Dedifferentiated amniotic fluid mesenchymal stem cell (primary cell): ENCODE data around the gene SETD3.
A peak's percentile ranks its signal among the peaks of the same experiment; 100 is the strongest.

Experiments
- DNase-seq: peaks from one replicate; pipeline ENCODE4 v3.0.0-alpha.2; 2016; ENCODE audit errors: extremely low spot score

SETD3 gene

DNA sequence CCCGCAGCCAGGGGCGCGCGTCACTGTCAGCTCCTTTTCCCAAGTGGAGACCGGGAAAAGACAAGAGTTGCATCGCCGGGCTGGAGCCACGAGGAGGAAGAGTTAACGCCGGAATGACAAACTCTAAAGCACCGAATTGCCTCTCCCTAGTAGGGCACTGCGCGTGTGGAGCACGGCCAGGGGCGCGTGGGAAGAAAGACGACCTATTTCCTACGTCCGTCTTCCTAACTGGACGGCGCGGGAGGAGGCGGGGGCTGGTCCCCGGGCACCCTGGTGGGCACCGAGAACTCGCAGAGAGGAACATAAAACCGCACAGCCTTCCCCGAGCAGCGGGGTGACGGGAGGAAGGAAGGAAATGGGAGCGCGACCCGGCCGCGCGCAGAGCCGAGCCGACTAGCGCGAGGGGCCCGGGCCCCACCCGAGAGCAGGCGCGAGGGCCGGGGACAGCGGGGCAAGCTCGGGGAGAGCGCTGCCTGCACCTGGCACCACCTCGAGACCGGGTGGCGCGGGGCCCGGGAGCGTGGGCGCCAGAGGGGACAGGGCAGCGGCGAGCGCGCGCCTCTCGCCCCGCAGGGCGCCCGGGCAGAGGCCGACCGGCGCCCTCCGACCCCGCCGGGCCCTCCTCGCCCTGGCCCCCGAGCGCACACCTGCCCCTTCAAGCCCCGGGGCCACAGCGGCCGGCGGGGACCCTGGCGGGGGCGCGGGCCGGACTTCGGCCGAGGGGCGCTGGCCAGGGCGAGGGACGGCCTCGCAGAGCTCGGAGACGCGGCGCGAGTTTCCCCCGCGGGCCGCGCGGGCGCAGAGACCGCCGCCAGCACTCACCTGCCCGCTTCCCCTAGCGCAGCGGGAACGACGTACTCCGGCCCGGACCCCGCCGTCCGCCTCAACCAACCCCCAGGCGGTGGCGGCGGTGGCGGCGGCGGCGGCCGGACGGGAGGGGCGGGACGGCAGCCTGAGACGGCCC, at the start of gene SETD3:
TSS of gene SETD3 (minus strand) at position 954 of the 964 bp plus-strand sequence. CDS start 15,054 bp downstream, outside the sequence.
- DNase-seq: peak; percentile 51

DNA sequence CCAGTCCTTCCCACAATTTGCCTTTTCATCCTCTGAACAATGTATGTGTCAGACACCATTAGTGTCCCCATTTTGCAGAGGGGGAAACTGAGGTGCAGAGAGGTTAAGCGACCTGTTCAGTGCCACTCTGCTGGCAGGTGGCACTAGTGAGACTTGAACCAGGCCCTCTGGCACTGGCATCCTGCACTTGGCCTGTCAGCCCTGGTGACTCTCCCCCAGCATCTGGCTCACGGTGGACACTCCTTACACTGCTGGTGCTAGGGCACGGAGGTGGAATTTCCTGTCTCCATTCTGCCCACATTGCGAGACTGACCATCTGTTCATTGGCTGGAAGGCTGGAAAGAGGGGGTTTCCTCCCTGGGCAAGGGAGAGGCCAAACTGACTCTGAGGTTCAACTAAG, 49.2 kb upstream of the SETD3 start:
- DNase-seq: no peak

DNA sequence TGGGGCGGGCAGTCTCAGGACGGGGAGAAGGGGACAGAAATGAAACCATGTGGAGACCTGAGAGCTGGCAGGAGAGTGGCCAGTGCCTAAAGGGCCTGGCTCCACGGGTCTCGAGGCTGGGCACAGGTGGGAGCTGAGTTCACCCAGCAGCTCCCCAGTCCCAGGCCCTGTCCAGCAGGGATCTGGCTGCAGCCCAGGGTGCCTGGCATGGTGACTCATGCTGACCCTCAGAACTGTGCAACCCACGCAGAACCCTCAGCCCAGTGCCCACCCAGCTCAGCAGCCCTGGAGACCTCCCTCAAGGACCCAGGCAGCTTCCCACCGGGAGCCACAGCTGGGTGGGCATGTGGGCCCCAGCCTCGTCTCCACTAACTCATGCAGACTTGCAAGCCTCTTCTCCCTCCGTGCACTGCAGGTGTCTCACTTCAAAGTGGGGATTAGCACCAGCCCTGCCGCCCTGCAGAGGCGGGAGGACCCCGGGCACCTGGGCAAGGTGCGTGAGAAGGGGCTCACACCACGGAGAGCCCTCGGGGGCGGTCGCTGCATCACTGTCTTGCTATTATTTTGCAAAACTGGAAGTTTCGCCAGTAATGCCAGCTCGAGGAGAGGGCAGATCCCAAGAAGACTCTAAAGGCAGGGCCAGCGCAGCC, 46.9 kb upstream of the SETD3 start:
- no peak for DNase-seq

DNA sequence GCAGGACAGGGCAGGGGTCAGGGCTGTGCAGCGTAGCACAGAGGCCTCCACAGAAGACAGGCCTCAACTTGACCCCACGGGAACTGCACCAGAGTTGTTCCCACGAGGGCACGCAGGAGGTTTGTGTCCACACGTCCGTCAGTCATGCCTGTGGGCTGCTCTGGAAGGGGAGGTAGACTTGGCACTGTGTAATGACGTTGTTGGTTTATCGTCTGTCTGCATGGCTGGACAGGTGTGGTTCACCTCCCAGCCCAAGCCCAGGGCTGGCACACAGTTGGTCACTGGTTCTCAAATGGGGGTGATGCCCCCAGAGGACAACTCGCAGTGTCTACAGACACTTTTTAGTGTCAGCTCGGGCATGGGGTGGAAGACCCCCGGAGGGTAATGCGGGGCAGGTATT, 46.4 kb upstream of the SETD3 start:
- DNase-seq: no peak

DNA sequence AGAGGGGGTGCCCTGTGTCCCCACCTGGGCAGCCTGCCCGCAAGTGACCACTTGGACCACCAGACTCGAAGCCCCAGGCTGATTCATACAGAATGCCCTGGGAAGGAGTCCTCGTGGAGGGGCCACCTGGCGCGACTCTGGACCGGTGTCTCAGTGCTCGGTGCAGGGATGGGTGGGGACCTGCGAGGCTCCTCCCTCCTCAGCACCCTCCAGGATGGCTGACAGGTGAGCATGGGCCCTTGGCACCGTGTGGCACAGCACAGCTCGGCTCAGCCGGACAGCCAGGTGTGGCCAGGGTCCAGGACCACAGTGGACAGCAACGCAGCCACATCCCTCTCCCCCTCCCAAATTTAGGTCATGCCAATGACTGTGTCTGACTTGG, 45.0 kb upstream of the SETD3 start:
- no peak for DNase-seq

DNA sequence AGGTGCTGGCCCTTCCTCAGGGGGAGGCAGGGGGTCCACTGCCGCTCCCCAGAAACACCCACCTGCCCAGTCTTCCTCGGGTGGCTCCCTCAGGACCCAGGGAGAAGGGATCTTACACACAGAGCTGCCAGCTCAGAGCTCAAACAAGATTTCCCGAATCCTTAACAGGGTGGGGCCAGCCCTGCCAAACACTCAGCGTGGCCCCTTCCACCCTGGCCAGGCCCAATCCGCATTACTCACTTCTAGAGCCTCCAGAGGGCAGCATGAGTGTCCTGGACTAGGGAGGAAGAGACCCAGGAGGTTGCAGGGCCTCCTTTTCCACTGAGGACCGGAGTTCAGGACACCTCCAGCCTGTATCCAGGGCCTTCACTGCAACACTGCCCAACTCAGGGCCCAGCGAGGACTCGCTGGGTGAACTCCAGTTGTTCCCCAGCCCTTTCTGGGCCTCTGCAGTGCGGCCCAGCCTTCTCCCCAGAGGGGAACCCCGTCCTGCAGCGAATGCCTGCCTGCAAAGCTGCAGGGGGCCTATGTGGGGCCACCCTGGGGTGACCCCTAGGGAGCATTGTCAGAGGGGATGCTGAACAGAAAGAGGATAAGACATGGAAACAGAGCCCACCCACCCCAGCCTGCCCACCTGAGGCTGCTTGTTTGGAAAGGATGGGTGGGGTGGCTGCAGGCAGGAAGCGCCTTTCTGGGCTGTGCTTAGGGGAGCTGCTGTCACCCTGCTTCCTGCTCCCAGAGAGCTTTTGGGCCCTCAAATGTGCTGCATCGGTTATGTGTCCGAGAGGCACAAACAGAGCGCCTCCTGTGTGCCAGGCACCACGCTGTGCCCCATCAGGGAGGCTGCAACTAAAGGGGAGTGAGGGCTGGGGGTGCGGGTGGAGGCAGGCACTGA, 44.4 kb upstream of the SETD3 start:
- DNase-seq: peak; percentile 54

DNA sequence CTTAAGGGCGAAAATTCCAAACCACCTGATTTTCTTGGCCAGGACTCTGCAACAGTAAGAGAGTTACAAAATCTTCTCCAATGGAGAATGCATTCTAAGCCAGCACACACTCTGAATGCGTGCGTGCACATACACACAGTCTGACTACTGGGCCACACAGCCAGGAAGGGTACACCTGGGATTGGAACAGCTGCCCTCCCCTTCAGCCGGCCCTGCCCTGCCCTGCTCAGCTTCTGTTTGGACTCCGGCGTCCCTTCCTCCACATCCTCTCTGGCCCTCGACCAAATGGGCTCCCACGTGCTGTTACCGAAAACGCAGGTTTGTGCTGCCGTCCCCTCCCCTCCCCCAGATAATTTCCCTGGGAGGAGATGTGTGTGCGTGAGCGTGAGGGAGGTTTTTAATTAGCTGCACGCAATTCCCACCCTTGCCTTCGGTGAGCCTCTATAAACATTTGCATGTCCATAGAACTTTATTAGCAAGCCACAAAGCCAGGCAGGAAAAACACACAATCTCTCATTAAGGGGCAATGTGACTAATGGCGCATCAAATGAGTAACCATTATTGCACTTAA, 43.5 kb upstream of the SETD3 start:
- no peak for DNase-seq

DNA sequence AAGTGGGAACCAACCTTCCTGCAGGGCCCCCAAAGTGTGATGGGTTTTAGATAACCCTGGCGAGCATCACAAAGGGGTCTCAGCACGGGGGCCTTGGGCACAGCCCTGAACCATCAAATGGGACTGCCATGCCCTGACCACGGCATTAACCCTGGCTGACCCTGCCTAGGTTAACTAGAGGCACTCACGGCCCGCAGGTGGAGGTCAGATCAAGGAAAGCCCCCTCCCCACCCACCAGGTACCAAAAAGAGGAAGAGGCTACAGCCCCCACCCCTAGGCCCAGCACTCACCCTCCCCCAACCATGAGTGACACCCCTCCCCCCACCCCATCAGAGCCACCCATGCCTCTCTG, 43.0 kb upstream of the SETD3 start:
- DNase-seq: no peak

DNA sequence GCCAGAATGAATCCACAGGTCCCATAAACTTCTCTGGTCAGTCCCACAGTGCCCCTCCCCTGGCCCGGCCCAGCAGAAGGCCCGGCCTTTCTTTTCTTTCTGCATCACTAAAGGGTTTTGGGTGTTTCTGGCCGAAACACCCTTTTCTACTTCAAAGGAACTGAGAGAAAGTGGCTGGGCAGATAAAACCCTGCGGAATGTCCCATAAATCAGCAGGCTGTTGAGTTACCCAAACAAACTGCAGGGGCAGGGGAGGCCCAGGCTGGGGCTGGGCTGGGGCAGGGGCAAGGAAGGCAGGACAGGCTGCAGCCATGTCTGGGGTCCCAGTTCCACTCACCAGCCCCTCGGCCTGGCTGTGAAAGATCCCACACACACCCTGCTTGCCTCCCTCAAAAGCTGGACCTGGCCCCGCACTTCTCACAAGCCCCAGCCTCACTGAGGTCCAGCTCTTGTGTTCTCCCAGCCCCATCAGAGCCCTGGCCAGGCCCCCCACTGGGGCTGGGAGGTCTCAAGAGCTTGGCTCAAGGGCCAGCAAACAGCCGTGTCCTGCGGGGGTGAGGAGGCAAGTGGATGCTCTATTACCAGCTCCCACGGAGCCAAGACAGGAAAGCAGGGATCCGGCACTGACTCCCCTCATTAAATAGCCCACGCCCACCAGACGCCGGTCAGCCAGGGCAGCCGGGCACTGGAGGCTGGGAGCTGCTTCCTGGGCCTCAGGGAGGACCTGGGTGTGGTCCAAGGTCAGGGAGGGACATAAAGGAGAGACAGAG, 42.5 kb upstream of the SETD3 start:
- no peak for DNase-seq

DNA sequence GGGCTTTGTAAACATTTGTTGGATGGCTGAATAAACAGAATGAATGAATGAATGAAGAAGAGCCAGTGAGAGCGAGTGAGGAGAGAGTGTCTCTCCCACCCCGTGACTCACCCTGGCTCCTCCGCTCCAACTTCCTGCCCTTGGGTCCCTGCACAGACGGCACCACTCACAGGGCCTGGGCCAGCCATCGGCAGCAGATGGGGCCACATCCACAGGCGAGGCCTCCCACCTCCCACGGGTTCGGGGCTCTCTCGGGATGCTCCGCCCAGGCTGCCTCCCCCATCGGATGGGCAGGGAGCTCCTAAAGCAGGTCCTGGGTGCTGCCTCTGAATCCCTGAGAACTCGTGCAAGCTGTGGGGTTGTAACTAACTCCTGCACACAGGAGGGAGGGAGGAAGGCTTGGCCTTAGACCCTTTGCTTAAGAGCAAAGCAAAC, 41.8 kb upstream of the SETD3 start:
- DNase-seq: peak; percentile 19

DNA sequence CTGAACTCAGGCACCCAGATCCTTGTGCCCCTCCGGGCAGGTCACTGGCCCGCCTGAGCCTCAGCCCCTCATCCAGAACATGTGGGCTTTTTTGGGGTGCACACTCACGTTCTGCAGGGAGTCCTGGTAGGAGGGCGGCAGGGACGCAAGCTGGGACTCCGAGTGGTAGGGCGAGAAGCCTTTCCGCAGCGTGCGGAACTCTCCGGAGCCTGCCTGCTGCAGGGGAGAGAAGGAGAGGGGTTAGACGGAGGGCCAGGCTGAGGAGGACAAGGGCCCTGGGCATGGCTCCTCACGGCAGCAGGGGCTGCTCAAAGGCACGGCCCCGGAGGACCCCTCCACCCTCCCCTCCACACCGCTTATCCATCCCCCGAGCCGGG, 41.4 kb upstream of the SETD3 start:
- no peak for DNase-seq

DNA sequence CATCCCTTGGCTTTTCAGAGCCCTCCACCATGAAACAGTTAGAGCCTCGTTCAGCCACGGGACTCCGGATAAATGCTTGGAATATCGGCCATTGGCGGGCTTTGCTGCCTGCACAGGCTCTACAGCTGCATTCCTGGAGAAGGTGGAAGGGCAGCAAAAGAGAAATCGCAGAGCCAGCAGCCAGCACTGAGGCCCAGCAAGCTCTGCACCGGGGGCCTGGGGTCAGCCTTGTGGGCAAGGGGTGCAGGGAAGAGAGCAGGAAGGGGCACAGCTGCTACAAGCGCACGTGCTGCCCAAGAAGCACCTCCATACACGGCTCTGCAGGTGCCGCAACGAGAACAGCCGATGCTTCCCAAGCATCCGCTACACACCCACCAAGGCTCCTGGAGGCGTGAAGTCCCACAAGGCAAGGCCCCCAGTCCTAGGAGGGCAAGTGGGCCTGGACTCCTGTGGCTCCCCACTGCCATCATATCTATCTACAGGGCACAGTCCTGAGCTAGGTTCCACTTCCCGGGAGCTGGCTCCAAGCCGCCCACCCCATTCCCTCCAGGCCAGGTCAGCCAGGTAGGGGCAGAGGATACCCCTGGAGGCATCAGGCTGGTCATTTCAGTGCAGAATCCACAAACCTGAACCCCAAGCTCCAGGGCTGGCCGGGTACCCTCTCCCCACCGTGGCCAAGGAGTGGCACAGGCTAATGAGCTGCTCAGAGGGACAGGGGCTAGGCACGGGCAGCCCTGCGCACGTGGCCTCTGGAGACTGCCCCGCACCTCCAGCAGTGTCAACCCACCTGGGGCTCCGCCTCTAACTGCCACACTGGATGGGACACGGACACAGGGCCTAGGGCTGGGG, 40.7 kb upstream of the SETD3 start:
- no peak for DNase-seq

DNA sequence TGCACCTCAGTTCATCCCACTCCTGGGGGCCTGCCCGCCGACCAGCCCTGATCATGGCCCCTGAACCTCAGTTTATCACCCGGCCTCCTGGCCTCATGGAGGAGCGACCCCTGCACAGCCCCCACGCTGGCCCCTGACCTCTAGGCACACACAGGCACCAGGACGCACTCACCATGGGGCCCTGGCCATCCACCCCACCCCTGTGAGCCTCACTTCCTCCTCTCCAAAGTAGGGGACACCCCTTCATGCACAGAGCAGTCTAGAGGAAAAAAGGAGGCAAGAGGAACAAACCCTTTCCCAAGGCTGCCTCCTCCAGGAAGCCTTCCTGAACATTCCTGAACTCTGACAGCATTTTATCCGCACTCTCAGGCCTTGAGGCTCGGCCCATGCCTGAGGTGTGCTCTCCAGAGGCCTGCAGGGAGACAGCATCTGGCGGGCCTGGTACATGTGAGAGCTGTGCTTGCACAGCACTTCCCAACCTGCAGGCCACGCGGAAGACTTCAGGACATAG, 40.0 kb upstream of the SETD3 start:
- no peak for DNase-seq

DNA sequence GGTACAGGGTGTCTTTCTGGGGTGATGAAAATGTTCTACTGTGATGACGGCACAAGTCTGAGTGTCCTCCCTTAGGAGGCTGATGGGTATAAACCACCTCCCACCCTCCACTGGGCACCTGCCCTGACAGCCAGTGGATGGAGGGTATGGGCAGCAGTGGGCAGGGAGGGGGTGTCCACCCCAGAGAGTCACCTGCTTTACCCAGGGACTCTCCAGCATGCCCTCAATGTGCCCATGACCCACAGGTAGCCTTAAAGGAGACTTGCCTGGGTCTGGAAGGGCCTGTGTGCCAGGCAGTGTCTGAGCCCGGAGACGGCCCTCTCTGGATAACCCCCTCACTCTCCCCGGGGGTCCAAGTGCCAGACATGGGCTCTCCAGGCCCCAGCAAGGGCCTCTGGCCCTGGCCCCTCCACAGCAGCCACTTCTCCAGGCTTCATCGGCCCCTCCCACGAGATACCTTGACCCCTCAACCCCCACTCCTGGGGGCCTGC, 39.3 kb upstream of the SETD3 start:
- DNase-seq: no peak

DNA sequence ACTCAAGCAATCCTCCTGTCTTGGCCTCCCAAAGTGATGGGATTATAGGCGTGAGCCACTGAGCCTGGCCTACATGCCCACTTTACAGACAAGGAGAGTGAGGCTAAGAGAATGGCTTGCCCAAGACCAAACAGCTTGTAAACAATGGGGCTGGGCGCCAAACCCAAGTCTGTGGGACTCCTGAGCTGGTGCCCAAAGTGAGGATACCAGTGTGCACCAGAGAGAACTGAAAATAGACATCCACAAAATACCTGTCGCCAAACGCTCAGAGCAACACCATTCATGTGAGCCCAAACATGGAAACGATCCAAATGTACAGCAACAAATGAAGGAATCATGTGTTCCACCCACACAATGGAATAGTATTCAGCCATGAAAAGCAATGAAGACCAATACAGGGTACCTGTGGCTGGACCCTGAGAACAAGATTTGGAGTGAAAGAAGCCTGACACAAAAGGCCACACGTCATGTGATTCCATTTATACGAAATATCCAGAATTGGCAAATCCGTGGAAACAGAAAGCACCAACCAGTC, 38.8 kb upstream of the SETD3 start:
- DNase-seq: no peak

DNA sequence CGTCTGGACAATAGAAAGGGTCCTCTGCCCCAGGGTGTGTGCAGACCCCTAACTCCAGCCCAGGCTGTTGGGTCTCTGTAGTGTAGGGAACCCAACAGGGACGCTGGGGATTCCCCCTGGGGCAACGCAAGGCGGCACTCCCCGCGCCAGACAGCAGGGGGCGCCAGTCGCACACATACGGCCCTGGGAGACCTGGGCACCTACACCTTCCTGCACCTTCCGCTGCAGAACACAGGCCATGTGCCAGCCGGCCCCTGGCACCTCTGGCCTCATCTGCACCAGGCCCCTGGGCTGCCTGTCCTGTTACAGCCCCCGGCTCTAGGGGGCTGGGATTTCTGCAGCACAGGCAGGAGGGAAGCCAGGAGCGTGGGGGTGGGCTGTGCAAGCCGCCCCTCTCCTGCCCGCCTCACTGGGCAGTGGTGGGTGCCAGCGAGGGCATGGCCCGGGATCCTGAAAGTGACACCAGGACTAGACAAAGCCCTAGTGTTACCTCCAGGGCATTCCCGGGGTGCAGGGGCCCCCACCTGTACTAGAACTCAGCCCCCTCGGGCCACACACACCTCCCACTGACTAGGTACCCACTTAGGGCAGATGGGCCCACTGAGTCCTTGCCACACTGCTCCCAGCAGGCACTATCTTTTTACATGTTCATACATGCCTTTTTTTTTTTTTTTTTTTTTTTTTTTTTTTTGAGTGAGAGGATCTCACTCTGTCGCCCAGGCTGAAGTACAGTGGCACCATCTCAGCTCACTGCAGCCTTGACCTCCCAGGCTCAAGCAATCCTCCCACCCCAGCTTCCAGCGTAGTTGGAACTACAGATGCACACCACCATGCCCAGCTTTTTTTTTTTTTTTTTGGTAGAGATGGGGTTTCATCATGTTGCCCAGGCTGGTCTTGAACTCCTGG, 38.0 kb upstream of the SETD3 start:
- DNase-seq: no peak

DNA sequence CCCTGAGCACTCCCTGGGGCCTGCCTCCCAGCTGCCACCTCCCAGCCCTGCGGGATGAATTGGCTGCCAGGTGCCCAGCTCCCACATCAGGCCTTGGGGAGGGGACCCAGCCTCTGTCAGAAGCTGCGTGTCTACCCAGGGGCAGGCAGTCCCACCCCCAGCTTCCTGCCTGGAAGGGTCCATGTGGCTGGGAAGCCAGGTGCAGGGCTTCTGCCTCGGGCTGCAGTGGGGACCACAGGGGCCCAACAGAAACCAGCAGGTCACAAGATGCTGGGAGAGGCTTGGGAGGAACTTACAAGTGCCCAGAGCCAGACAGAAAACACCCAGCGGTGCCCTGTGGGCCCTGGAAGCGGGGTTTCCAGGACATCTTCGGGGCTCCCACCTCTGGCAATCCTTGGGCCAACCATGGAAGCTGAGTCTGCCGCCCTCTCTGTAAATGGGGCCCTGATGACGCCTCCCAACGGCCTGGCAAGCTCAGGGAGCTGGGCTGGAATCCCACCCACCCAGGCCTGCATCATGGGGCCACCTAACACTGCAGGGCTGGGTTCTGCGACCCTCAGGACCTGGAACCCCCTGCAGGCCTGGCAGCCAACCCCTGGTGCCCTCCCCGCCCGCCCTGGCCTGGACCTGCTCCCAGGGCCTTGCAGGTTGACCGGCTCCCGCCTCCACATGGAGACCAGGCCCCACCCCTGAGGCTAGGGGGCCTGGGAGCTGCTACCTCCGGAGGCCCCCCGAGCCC, 37.2 kb upstream of the SETD3 start:
- no peak for DNase-seq
